ENCODE results near the gene PTGIR.

DNA sequence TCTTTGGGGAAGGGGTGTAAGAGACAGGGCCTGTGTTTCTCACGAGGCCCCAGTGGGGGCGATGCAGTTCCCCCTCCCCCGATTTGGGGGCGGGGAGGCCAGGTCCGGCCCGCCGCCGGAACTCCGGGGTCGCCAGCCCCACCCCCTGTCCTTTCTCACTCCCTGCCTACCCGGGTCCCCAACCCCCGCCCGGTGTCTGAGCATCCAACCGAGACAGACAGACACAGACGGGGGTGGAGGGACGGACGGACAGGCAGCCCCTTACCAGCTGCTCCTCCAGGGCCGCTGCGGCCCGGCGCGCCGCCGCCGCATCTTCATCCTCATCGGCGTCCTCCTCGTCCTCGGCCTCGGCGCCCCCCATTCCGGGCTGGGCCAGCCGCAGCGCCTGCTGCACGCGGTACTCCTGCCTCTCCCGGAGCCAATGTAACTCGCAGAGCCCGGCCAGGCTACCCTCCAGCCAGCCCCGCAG, 35.7 kb upstream of the PTGIR start:
- TF ChIP-seq CTCF (conservative IDR thresholded peaks at IDR 0.05; ENCODE audit: low read depth, low read length) (no peak), EZH2 (IDR thresholded peaks at IDR 0.05; ENCODE audit: borderline replicate concordance, low read depth, low read length, poor library complexity, severe bottlenecking) (no peak)

Data from A673 (cell line).